Esophagus muscularis mucosa (tissue), 4 donors: ENCODE data around the gene POFUT1.

Source experiments
- CTCF ChIP-seq, 3 experiments: fragments of 200-600 bp in 2 of 3; fragments of 450-650 bp in 1 of 3; sonication (generic) in 2 of 3; IDR thresholded peaks; one replicate each; pipeline ENCODE4 v1.5.1; 2017 to 2019; ENCODE audit warnings: antibody characterized with exemption in 3 of 3, mild to moderate bottlenecking in 2 of 3, moderate library complexity in 1 of 3
- EP300 ChIP-seq: sonication (generic); formaldehyde crosslinking; IDR thresholded peaks from one replicate; pipeline ENCODE4 v1.6.1; 2017; ENCODE audit warnings: antibody characterized with exemption
- POLR2A ChIP-seq: fragments of 450-650 bp; IDR thresholded peaks from one replicate; pipeline ENCODE4 v1.6.1; 2017; ENCODE audit warnings: antibody characterized with exemption, moderate library complexity, mild to moderate bottlenecking, low read depth
- POLR2AphosphoS5 ChIP-seq, 2 donors: sonication (generic); formaldehyde crosslinking; IDR thresholded peaks; one replicate each; pipeline ENCODE4 v1.6.1; 2017; ENCODE audit warnings: antibody characterized with exemption in 2 of 2

GRCh38 chr20:32158351-32158750, 49.3 kb upstream of the POFUT1 start:
- TF ChIP-seq CTCF (IDR thresholded peaks at IDR 0.05) (no peak), POLR2A (no peak), POLR2AphosphoS5 (IDR thresholded peaks at IDR 0.05) (no peak), EP300 (no peak)
